ENCODE results near the gene KCNA3.

The KCNA3 gene

GRCh38 chr1:110639724-110640386 lies 34.9 kb downstream of the KCNA3 start:
- in situ Hi-C loops (cut with MboI; ENCODE audit: low sequenced_read_pairs) = no loop called here

GRCh38 chr1:110638556-110638955 lies 36.2 kb downstream of the KCNA3 start:
- in situ Hi-C loops (cut with MboI; ENCODE audit: low sequenced_read_pairs) = no loop called here

- in situ Hi-C loops (cut with MboI; ENCODE audit: low sequenced_read_pairs) = no loop called here
Measured at GRCh38 chr1:110638058-110638457, 36.7 kb downstream of the KCNA3 start.

GRCh38 chr1:110637475-110637874 lies 37.3 kb downstream of the KCNA3 start:
- in situ Hi-C loops (cut with MboI; ENCODE audit: low sequenced_read_pairs) = no loop called here

DNA sequence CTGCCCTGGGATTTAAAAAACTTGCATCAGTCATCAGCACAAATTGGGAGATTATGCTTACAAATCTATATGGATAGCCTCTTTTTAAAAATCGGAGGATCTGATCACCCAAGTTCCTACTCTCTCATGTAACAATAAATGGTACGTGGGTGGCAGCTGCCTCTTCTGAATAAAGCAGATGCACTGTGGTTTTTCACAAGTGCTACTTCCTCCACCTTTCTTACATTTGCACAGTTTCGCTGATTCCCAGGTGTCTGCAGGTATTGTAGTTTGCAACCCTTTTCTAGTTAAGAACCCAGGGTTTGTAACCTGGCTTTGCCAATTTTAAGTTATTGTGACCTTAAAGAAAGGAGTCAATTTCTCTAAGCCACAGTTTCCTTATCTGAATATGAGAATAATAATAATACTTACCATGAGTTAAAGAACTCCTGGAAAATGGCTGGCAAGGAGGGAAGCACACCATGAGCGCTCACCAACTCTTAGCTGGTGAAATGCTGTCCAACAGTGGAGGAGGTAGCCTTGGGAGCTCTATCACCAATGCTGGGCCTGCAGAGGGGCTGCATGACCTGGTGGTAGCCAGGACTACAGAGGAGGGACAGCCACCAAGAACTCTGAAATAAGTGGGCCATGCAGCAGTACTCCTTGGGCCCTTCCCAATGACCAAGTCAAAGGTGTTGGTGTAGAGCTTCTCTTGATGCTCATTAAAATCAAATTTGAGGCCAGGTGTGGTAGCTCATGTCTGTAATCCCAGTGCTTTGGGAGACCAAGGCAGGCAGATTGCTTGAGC lies 38.4 kb downstream of the KCNA3 start:
- in situ Hi-C loops (cut with MboI; ENCODE audit: low sequenced_read_pairs) = no loop called here

DNA sequence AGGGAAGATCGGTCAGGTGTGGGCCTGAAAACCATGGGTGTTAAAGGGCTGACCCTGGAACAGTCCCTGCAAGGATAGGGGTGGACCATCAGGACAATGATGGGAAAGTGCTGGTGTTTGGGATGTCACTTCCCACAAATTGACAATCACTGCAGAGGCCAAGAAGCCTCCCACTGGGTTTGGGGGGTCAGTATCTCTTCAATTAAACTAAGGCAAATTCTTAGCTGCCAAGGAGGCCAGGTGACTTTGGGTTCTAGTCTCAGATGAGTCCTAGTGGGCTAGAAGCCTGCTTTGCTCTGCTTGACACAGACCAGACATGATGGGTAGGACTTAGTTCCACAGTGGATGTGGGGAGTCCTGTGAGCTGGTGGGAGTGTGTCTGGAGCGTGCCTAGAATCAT lies 39.3 kb downstream of the KCNA3 start:
- in situ Hi-C loops (cut with MboI; ENCODE audit: low sequenced_read_pairs) = no loop called here

- in situ Hi-C loops (cut with MboI; ENCODE audit: low sequenced_read_pairs) = no loop called here
Measured at GRCh38 chr1:110634455-110635311, 40.1 kb downstream of the KCNA3 start.

GRCh38 chr1:110634086-110634454 lies 40.7 kb downstream of the KCNA3 start:
- in situ Hi-C loops (cut with MboI; ENCODE audit: low sequenced_read_pairs) = no loop called here

DNA sequence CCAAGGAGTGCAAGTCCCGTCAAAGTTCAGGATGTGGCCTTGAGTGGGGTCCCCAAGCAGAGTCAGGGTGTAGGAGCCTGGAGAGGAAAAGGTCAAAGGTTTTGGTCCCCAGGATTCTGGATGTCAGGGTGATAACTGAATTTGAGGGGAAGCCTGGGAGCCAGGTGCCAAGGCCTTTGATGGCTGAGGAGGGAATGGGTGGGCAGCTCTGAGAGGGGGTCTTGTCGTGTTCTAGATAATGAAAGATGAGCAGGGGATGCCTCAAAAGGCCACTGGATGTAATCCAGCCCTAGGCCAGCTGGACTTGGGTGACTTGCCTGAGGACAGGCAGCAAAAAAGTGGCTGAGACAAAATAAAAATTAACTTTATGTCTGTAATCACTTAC lies 41.1 kb downstream of the KCNA3 start:
- in situ Hi-C loops (cut with MboI; ENCODE audit: low sequenced_read_pairs) = no loop called here

DNA sequence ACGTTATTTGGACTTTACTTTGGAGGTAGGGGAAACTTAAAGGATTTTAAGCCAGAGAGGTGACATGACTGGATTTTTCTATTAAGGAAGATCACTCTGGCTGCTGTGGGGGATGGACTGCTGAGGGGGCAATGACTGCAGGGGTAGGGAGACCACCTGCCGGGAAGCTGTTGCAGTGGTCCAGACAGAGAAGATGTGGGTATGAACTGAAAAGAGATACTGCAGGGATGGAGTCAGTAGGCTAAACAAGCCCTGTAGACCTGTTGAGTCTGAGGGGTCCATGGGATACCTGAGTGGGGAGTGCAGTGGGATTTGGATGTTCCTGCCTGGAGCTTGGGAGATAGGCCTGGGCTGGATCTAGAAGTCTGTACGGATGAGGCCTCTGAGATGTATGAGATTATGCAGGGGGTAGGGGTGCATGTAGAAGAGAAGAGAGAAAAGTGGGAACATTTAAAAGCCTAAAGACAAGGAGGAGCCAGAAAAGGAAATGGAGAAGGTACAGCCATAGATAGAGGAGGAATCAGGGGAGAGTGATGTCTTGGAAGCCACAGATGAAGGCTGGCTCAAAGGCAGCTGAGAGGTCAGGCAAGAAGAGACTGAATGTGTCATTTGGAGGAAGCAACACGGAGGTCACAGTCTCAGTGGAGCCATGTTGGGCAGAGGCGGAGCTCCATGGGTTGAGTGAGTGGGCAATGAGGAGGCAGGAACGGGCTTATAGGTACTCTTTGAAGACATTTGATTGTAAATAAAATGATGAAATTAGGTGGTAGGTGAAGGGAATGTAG lies 42.7 kb downstream of the KCNA3 start:
- in situ Hi-C loops (cut with MboI; ENCODE audit: low sequenced_read_pairs) = no loop called here

- in situ Hi-C loops (cut with MboI; ENCODE audit: low sequenced_read_pairs) = no loop called here
Measured at GRCh38 chr1:110630839-110631663, 43.7 kb downstream of the KCNA3 start.

- in situ Hi-C loops (cut with MboI; ENCODE audit: low sequenced_read_pairs) = loop anchor here (10.0 kb wide), 1 partner anchor 156 kb away; no protein-coding TSS in a partner anchor
Measured at GRCh38 chr1:110628323-110629105, 46.2 kb downstream of the KCNA3 start.

DNA sequence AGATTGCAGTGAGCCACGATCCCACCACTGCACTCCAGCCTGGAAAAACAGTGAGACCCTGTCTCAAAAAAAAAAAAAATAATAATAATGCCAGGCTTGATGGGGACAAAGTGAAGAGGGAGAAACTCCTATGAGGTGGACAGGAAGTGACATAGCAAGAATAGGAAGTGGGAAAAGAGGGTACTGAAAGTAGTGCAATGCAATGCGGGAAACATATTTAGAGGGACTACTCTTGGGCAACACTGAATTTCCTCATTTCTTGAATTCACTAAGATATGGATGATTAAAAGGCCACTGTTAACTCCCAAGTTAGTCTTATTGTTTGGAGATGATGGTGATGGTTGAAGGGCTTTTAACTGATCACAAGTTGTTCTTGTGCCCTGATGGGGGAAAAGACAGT lies 47.0 kb downstream of the KCNA3 start:
- in situ Hi-C loops (cut with MboI; ENCODE audit: low sequenced_read_pairs) = loop anchor here (10.0 kb wide), 1 partner anchor 157 kb away; no protein-coding TSS in a partner anchor

GRCh38 chr1:110626889-110627288 lies 47.9 kb downstream of the KCNA3 start:
- in situ Hi-C loops (cut with MboI; ENCODE audit: low sequenced_read_pairs) = loop anchor here (10.0 kb wide), 1 partner anchor 158 kb away; no protein-coding TSS in a partner anchor

Measured in HL-60/S4 treated with phorbol 12-myristate 13-acetate at 8.2 ng/mL for 4 days and 3 days (cell line).